Astrocyte (in vitro differentiated cells and primary cell): ENCODE data around the gene HNRNPC. TPM values are rescaled to one million over a fixed set of nuclear protein-coding genes. Genes with fewer than 3 reads are reported as not detected.

Source experiments
- DNase-seq: peaks from one replicate; pipeline ENCODE4 v3.0.0-alpha.2; 2010; ENCODE audit warnings: low read depth
- FAIRE-seq: peaks from 2 replicates; lab custom pipeline; 2011; peaks lifted over from hg19 to GRCh38; lab: Jason Lieb, UNC
- H2AFZ ChIP-seq: 2 replicates; pipeline ENCODE4 v1.6.0; 2012; ENCODE audit warnings: low read depth, low read length, inconsistent platforms
- H3K27ac ChIP-seq: 2 replicates; pipeline ENCODE4 v1.5.1; 2011; ENCODE audit warnings: low read depth, low read length, inconsistent platforms
- H3K27me3 ChIP-seq: 2 replicates; pipeline ENCODE4 v1.6.0; 2011; ENCODE audit warnings: low read length, inconsistent platforms; ENCODE audit not compliant: insufficient read depth
- H3K36me3 ChIP-seq: 2 replicates; pipeline ENCODE4 v1.5.1; 2011; ENCODE audit warnings: low read length, inconsistent platforms; ENCODE audit not compliant: insufficient read depth
- H3K4me1 ChIP-seq: 2 replicates; pipeline ENCODE4 v1.5.1; 2011; ENCODE audit warnings: low read length, inconsistent platforms; ENCODE audit not compliant: insufficient read depth
- H3K4me2 ChIP-seq: 2 replicates; pipeline ENCODE4 v1.6.0; 2012; ENCODE audit warnings: low read length, inconsistent platforms
- H3K4me3 ChIP-seq: 2 replicates; pipeline ENCODE4 v1.5.1; 2011; ENCODE audit warnings: low read depth, mild to moderate bottlenecking, low read length, inconsistent platforms; ENCODE audit not compliant: insufficient read depth
- H3K79me2 ChIP-seq: 2 replicates; pipeline ENCODE4 v1.6.0; 2012; ENCODE audit warnings: mild to moderate bottlenecking, low read length, inconsistent platforms; ENCODE audit not compliant: insufficient read depth
- H3K9ac ChIP-seq: 2 replicates; pipeline ENCODE4 v1.6.0; 2012; ENCODE audit warnings: mild to moderate bottlenecking, low read length, inconsistent platforms
- H3K9me3 ChIP-seq: 2 replicates; pipeline ENCODE4 v1.5.1; 2012; ENCODE audit warnings: low read depth, mild to moderate bottlenecking, low read length, inconsistent platforms; ENCODE audit not compliant: insufficient read depth
- H4K20me1 ChIP-seq: 2 replicates; pipeline ENCODE4 v1.6.0; 2012; ENCODE audit warnings: low read length, inconsistent platforms; ENCODE audit not compliant: insufficient read depth
- H3K27ac Mint-ChIP-seq: one replicate; pipeline ENCODE4 v1.8.0; 2021; ENCODE audit warnings: mild to moderate bottlenecking, mixed read lengths; ENCODE audit not compliant: unreplicated experiment
- H3K27me3 Mint-ChIP-seq: one replicate; pipeline ENCODE4 v1.8.0; 2021; ENCODE audit warnings: low read depth, mixed read lengths; ENCODE audit not compliant: unreplicated experiment
- H3K36me3 Mint-ChIP-seq: one replicate; pipeline ENCODE4 v1.8.0; 2021; ENCODE audit warnings: low read depth, mixed read lengths; ENCODE audit not compliant: unreplicated experiment
- H3K4me1 Mint-ChIP-seq: one replicate; pipeline ENCODE4 v1.8.0; 2021; ENCODE audit warnings: low read depth, mixed read lengths; ENCODE audit not compliant: unreplicated experiment
- H3K4me3 Mint-ChIP-seq: one replicate; pipeline ENCODE4 v1.8.0; 2021; ENCODE audit warnings: mild to moderate bottlenecking, moderate library complexity, mixed read lengths; ENCODE audit not compliant: unreplicated experiment
- H3K9me3 Mint-ChIP-seq: one replicate; pipeline ENCODE4 v1.8.0; 2021; ENCODE audit warnings: mild to moderate bottlenecking, mixed read lengths; ENCODE audit not compliant: unreplicated experiment
- CTCF ChIP-seq: IDR thresholded peaks from 2 replicates; pipeline ENCODE4 v1.5.1; 2011; ENCODE audit warnings: low read depth, mild to moderate bottlenecking, inconsistent platforms, low read length, moderate library complexity; ENCODE audit not compliant: insufficient read depth
- EZH2 ChIP-seq: IDR thresholded peaks from 2 replicates; pipeline ENCODE4 v1.6.1; 2012; ENCODE audit warnings: mild to moderate bottlenecking, low read length, inconsistent platforms; ENCODE audit not compliant: insufficient read depth
- total RNA-seq: library from RNA; stranded (reverse); gene quantifications from 2 replicates; pipeline ENCODE4 v1.2.1, GENCODE V29; 2021

HNRNPC gene
- total RNA-seq, 1 donor from 2014 or later = 525 TPM

- H3K9me3 Mint-ChIP-seq = peaks cover 3% of the 10 kb centered on the region
- FAIRE-seq = no peak
- H3K27me3 Mint-ChIP-seq = peaks cover 5% of the 10 kb centered on the region
- H3K27ac ChIP-seq = no peak overlapping the region
- H3K4me3 Mint-ChIP-seq = no peak overlapping the region
- no peaks in the 10 kb centered on the region for H3K4me1 Mint-ChIP-seq
- no peaks in the 10 kb centered on the region for H3K36me3 Mint-ChIP-seq
- H3K9me3 ChIP-seq = no peaks in the 10 kb centered on the region
- H3K4me1 ChIP-seq = no peaks in the 10 kb centered on the region
- H3K27ac Mint-ChIP-seq = no peak overlapping the region
- H3K27me3 ChIP-seq = peaks cover 3% of the 10 kb centered on the region
- DNase-seq = no peak
- no peaks in the 10 kb centered on the region for H4K20me1 ChIP-seq
- no peaks in the 10 kb centered on the region for H3K79me2 ChIP-seq
- no peak overlapping the region for H2AFZ ChIP-seq
- no peaks in the 10 kb centered on the region for H3K36me3 ChIP-seq
- no peak overlapping the region for H3K4me2 ChIP-seq
- TF ChIP-seq EZH2 (no peak), CTCF (no peak)
- no peak overlapping the region for H3K4me3 ChIP-seq
- H3K9ac ChIP-seq = no peak overlapping the region
Measured at GRCh38 chr14:21182166-21182565, 87.1 kb downstream of the HNRNPC start.

GRCh38 chr14:21171128-21171527 lies 98.1 kb downstream of the HNRNPC start:
- Histone ChIP-seq H3K9me3 (no peaks in the 10 kb centered on the region), H3K9ac (no peak overlapping the region), H3K4me1 (no peaks in the 10 kb centered on the region), H2AFZ (no peak overlapping the region), H3K4me3 (no peak overlapping the region), H3K27ac (no peak overlapping the region), H4K20me1 (no peaks in the 10 kb centered on the region), H3K4me2 (no peak overlapping the region), H3K79me2 (no peaks in the 10 kb centered on the region), H3K27me3 (peaks cover 3% of the 10 kb centered on the region), H3K36me3 (no peaks in the 10 kb centered on the region)
- Mint-ChIP-seq H3K27ac (no peak overlapping the region), H3K4me3 (no peak overlapping the region), H3K9me3 (peaks cover 16% of the 10 kb centered on the region), H3K36me3 (no peaks in the 10 kb centered on the region), H3K27me3 (peaks cover 5% of the 10 kb centered on the region), H3K4me1 (no peaks in the 10 kb centered on the region)
- FAIRE-seq (no peak), DNase-seq (no peak)
- no peak for TF ChIP-seq CTCF
- TF ChIP-seq EZH2 = no peak

- Histone ChIP-seq H3K79me2 (no peaks in the 10 kb centered on the region), H3K27ac (no peak overlapping the region), H4K20me1 (no peaks in the 10 kb centered on the region), H3K4me2 (no peak overlapping the region), H3K27me3 (peaks cover 3% of the 10 kb centered on the region), H3K9me3 (no peaks in the 10 kb centered on the region), H2AFZ (no peak overlapping the region), H3K36me3 (no peaks in the 10 kb centered on the region), H3K4me1 (no peaks in the 10 kb centered on the region), H3K9ac (no peak overlapping the region), H3K4me3 (no peak overlapping the region)
- H3K36me3 Mint-ChIP-seq = no peaks in the 10 kb centered on the region
- TF ChIP-seq EZH2 (no peak), CTCF (no peak)
- no peak for DNase-seq
- no peak overlapping the region for H3K4me3 Mint-ChIP-seq
- H3K9me3 Mint-ChIP-seq = peaks cover 18% of the 10 kb centered on the region
- peaks cover 3% of the 10 kb centered on the region for H3K4me1 Mint-ChIP-seq
- H3K27ac Mint-ChIP-seq = no peak overlapping the region
- no peak for FAIRE-seq
- H3K27me3 Mint-ChIP-seq = peaks cover 5% of the 10 kb centered on the region
Measured at GRCh38 chr14:21169573-21169972, 99.7 kb downstream of the HNRNPC start.
